Mucosa of descending colon (tissue), 3 donors: Measurements from ENCODE around the gene CLEC16A. TPM values are rescaled to one million over a fixed set of nuclear protein-coding genes. Genes with fewer than 3 reads are reported as not detected.

Experiments
- ATAC-seq: fragments of 200-7000 bp; cut with Tn5 transposase; one replicate; pipeline ENCODE4 v1.9.1; 2020; ENCODE audit warnings: mild to moderate bottlenecking, moderate library complexity
- DNase-seq, 3 donors: peaks; one replicate each; pipeline ENCODE4 v3.0.0-alpha.2; 2020
- H3K36me3 ChIP-seq: fragments of 200-600 bp; one replicate; pipeline ENCODE4 v1.8.0; 2021; ENCODE audit warnings: low read depth, mild to moderate bottlenecking
- H3K4me1 ChIP-seq: fragments of 200-600 bp; one replicate; pipeline ENCODE4 v1.8.0; 2021; ENCODE audit warnings: low read depth, mild to moderate bottlenecking
- H3K4me3 ChIP-seq: fragments of 200-600 bp; one replicate; pipeline ENCODE4 v1.8.0; 2021; ENCODE audit warnings: mild to moderate bottlenecking
- H3K9me3 ChIP-seq: fragments of 200-600 bp; one replicate; pipeline ENCODE4 v1.8.0; 2021; ENCODE audit warnings: mild to moderate bottlenecking
- intact Hi-C, 2 donors: fragments of 100-400 bp; cut with DNase I in 1 of 2; cut with micrococcal nuclease in 1 of 2; formaldehyde crosslinking; loops; one replicate each; pipeline versions ENCODE4 v1.11.0 to v1.11.1; 2022; cut with DNase I, micrococcal nuclease
- total RNA-seq, 3 donors: library from RNA; stranded (reverse); fragmentation: NEBNext Ultra II Directional in 2 of 3; extraction: Animal tissue kit (Norgen Biotek cat#: 25700) in 2 of 3; gene quantifications; one replicate each; pipeline versions ENCODE4 v1.2.1 to v1.2.4, GENCODE V29; 2021 to 2023
- TF ChIP-seq, protein P1 (sequence below): fragments of 200-600 bp; IDR thresholded peaks from one replicate; pipeline ENCODE4 v1.8.0; 2022; ENCODE audit warnings: antibody characterized with exemption, mild to moderate bottlenecking
- donor health status: DM: no; HTN: no; CAD: no; lungs with moderate emphysema.
- donor health status: DM: no; HTN: no; CAD: no.
- donor health status: DM: no; HTN: yes; CAD: no.

The CLEC16A gene
- total RNA-seq, 3 donors from 2014 or later: 30.3 to 38.1 (median 37.1) TPM

DNA sequence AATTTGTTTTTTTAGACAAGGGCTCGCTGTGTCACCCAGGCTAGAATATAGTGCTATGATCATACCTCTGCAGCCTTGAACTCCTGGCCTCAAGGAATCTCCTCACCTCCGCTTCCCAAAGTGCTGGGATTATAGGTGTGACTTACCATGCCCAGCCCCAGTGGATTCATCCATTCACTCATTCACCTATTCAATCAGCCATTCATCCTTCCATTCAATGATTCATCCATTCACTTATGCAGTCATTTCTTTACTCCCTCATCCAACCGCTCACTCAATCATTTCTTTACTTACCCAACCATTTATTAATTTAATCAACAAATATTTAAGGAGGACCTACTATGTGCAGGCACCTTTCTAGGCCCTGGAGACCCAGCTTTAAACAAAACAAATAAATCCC is 27.8 kb upstream of the CLEC16A start:
- TF ChIP-seq, protein P1, sequence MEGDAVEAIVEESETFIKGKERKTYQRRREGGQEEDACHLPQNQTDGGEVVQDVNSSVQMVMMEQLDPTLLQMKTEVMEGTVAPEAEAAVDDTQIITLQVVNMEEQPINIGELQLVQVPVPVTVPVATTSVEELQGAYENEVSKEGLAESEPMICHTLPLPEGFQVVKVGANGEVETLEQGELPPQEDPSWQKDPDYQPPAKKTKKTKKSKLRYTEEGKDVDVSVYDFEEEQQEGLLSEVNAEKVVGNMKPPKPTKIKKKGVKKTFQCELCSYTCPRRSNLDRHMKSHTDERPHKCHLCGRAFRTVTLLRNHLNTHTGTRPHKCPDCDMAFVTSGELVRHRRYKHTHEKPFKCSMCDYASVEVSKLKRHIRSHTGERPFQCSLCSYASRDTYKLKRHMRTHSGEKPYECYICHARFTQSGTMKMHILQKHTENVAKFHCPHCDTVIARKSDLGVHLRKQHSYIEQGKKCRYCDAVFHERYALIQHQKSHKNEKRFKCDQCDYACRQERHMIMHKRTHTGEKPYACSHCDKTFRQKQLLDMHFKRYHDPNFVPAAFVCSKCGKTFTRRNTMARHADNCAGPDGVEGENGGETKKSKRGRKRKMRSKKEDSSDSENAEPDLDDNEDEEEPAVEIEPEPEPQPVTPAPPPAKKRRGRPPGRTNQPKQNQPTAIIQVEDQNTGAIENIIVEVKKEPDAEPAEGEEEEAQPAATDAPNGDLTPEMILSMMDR: no peak
- H3K36me3 ChIP-seq: no peaks in the 10 kb centered on the region
- H3K4me3 ChIP-seq: no peak overlapping the region
- ATAC-seq: no peak
- H3K9me3 ChIP-seq: no peaks in the 10 kb centered on the region
- no peaks in the 10 kb centered on the region for H3K4me1 ChIP-seq
- DNase-seq: no peak
- intact Hi-C loops: loop anchor here in 1 of 2 donors (10.0 kb wide), 1 partner anchor 402 kb away; no protein-coding TSS in a partner anchor

DNA sequence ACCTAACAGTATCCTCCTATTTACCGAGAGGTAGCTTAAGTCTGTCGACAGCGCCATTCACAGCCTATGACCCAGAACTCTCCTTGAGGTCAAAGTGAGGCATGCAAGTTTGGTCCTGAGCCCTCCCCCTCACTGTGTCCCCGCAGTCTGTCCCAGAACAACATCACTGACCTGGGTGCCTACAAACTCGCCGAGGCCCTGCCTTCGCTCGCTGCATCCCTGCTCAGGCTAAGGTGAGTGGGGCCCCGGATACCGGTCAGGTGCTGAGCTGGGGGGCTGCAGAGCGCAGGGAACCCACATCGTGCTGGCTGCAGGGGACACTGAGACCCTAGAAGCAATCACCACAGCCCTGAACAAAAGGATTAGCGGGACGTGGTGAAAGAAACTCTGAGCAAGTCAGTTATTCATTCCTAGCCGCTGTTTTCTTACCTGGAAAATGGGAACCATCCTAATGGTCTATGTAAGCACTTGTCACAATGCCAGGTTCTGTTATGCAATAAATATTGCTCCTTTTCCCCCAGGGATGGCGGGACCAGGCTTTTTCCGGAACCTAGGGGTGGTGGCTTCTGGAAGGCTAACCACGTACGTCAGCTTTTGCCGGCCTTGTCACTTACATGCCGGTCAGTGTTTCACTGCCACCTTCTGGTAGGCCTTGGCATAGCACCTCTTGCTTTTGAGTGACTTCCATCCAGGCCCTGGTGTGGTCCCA is 25.9 kb upstream of the CLEC16A start:
- TF ChIP-seq, protein P1: peak; percentile 90
- no peaks in the 10 kb centered on the region for H3K36me3 ChIP-seq
- no peaks in the 10 kb centered on the region for H3K9me3 ChIP-seq
- DNase-seq (peak; percentile 82 to 98 (median 83)), ATAC-seq (peak; percentile 95)
- H3K4me3 ChIP-seq: no peak overlapping the region
- intact Hi-C loops: loop anchor here in 1 of 2 donors (10.0 kb wide), 1 partner anchor 404 kb away; no protein-coding TSS in a partner anchor
- H3K4me1 ChIP-seq: no peaks in the 10 kb centered on the region

DNA sequence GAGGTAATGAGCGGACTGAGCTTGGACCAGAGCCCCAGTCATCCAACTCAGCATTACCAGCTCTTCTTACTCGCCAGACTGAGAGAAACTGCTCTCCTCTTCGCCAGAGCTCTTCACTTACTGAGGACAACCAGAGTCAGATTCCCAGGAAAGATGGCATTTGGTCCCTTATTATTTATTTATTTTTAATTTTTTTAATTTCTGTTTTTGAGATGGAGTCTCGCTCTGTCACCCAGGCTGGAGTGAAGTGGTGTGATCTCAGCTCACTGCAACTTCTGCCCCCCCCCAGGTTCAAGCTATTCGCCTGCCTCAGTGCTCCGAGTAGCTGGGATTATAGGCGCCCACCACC is 25.4 kb upstream of the CLEC16A start:
- no peak overlapping the region for H3K4me3 ChIP-seq
- H3K4me1 ChIP-seq: no peaks in the 10 kb centered on the region

DNA sequence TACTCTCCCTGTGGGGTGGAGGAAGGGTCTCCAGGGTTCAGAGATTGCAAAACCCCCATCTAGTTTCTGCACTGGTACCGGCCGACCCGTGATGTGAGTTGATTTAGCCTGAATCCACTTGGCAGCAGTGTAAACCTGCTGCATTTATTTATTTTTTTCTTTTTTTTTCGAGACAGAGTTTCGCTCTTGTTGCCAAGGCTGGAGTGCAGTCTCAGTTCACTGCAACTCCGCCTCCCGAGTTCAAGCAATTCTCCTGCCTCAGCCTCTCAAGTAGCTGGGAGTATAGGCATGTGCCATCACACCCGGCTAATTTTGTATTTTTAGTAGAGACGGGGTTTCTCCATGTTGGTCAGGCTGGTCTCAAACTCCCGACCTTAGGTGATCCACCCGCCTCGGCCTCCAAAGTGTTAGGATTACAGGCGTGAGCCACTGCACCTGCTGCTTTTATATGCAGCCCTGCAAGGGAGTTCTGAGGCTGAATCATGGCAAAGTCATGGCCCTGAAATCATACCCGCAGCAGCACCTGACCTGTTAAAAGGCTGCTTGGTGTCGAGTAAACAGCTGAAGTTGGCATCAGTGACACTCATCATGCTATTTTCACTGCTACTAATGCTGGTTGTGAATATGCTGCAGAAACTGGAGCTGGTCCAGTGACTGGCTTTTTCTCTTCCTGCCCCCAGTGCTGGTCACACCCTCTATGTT is 23.5 kb upstream of the CLEC16A start:
- intact Hi-C loops: loop anchor here in 1 of 2 donors (5.0 kb wide), 1 partner anchor 179 kb away; the partner anchor contains the start of gene NUBP1
- TF ChIP-seq, protein P1: no peak
- H3K4me1 ChIP-seq: no peaks in the 10 kb centered on the region

More for the DNA sequence above, 25.4 kb upstream of the CLEC16A start:
- no peaks in the 10 kb centered on the region for H3K9me3 ChIP-seq
- no peaks in the 10 kb centered on the region for H3K36me3 ChIP-seq
- ATAC-seq (no peak), DNase-seq (no peak)
- intact Hi-C loops: loop anchor here in 1 of 2 donors (10.0 kb wide), 1 partner anchor 404 kb away; no protein-coding TSS in a partner anchor
- TF ChIP-seq, protein P1: no peak

DNA sequence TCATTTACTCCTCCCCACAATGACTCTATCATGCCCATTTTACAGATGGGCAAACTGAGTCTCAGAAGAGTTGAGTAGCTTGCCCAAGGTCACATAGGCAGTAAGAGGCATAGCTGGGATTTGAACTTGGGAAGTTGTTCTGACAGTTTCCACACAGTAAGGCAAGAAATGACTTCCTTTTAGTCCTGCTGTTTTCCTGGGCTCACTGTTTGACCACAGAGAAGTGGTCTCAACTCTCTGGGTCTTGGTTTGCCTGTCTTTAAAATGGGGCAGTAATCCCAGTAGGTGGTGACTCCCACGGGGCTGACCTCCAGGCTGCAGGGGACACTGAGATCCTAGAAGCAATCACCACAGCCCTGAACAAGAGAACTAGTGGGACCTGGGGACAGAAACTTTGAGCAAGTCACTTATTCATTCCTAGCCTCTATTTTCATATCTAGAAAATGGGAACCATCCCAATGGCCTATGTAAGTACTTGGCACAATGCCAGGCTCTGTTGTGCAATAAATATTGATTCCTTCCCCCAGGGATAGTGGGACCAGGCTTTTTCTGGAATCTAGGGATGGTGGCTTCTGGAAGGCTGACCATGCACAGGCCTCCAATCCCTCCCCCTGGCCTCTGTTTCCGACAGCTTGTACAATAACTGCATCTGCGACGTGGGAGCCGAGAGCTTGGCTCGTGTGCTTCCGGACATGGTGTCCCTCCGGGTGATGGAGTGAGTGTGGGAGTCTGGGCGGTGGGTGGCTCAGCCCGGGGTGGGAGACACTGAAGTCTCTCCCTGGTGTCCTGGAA is 22.6 kb upstream of the CLEC16A start:
- Histone ChIP-seq H3K36me3 (no peaks in the 10 kb centered on the region), H3K9me3 (no peaks in the 10 kb centered on the region), H3K4me1 (no peaks in the 10 kb centered on the region), H3K4me3 (no peak overlapping the region)
- TF ChIP-seq, protein P1: no peak
- DNase-seq (peak in 1 of 3 donors; percentile 8), ATAC-seq (no peak)
- intact Hi-C loops: loop anchor here in 1 of 2 donors (5.0 kb wide), 1 partner anchor 179 kb away; the partner anchor contains the start of gene NUBP1

More for the DNA sequence above, 23.5 kb upstream of the CLEC16A start:
- H3K36me3 ChIP-seq: no peaks in the 10 kb centered on the region
- no peak overlapping the region for H3K4me3 ChIP-seq
- ATAC-seq: no peak
- no peaks in the 10 kb centered on the region for H3K9me3 ChIP-seq
- peak in 1 of 3 donors; percentile 7 for DNase-seq
